NCI-H1694 treated with DMSO at 0.1 percent for 48 hours (cell line): ENCODE data around the gene C2orf68.
A peak's percentile ranks its signal among the peaks of the same experiment; 100 is the strongest.
"Not testable (repeated sequence)": the region's sequence is repeated elsewhere in the genome, so short reads cannot be mapped to it uniquely, and the experiment has no call there.

Experiments used
- DNase-seq: peaks from one replicate; lab custom pipeline; 2025; lab: John Stamatoyannopoulos, UW

C2orf68 gene

DNA sequence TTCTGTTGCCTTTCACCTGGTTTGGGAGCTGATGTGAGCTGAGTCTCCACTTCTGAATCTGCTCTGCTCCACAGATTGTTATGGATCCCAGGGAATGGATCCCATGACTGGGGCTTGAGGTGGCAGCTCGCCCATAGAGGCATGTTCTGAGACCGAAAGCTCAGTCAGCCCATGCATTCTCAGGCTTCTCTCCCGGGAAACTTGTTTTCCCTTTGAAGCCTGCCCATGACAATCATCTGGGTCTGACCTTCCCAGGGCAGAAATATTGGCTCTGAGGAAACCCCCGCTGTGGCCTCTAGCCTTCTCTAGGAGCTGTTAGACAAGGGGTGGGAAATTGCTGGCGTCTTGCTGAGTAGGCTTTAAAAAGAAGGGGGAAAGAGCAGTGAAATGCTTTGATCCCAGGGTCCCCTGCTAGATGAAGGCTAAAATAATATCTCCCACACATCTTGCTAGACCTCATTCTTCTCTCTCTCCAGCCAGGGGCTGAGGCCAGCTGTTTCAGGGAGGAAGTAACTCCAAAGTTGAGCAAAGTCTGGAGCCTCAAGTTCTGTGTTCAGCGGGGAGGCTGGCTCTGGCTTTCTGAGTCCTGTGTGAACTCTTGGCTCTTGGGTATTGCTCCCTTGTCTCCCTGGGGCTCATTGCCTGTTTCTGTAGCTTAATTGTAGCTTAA, 32.5 kb downstream of the C2orf68 start:
- no peak for DNase-seq

DNA sequence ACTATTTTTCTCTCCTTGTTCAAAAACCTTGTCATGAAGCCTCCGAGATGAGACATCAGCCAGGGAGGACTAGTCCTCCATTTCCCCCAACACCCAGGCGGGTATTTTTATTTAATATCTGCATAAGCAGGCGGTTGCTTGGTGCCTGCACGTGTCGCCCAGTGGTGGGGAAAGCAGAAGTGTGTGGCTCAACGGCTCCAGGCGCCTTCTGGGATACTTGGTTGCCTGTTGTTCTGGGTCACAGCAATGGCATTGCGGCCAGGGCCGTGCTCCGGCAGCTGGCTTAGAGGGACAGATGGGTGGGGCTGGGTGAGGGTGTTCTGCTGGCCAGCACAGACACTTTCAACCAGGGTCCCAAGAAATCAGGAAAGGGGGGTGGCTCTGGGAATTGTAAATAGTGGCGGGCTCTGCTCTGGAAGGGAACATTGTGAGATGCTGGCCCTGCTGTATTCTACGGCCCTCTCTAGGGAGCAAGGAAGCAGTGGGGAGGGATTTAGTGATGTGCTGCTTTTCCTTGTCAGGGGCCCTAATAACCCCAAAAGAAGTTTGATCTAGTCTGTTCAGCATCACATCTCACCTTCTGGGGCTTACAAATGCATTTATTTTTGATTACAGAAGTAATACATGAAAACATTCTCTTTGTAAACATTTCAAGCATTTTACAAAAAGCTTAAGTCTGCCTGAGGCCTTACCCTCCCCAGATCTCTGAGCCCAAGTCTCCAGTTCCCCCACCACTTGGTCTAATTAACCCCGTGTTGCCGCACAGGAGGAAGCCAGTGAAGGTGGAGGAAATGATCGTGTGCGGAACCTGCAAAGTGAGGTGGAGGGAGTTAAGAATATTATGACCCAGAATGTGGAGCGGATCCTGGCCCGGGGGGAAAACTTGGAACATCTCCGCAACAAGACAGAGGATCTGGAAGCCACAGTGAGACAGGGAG, 33.4 kb downstream of the C2orf68 start:
- DNase-seq, result no peak

DNA sequence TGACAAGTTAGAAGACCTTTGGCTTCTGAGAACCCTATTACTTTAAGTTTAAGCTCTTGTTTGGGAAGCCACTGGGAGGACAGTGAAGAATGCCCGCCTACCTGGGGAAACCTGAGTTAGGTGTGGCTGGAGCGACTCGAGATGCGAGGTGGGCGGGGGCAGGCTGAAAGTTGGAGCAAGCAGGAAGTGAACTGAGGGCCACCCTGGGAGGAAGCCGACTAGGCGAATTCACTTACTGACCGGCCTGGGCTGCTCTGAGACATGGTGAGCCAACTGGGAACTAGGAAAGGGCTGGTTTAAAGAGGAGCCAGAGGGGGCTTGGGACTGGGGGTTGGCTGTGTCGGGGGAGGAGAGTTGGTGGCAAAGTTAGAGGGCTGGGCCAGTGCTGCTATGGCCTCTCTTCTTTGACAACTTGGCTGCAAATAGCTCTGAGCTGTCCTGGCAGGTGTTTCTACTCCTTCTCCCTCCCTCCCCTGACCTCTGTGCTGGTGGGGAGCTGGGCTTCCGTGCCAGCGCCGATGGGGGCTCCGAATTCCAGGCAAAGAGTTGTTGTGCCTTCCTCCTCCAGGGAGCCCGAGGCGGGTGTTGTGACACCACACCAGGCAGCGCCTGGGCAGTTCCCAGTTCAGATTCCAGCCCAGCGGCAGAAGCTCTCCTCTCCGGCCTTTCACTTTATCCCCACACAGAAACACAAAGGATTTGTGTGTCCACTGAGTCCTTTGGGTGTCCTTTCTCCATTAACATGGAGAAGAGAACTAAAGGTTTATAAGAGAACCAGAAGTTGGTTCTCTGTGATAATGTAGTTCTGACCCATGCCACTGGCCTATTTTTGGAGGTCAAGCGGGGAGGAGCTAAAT, 34.3 kb downstream of the C2orf68 start, which contains the start of gene VAMP8:
Gene VAMP8 (plus strand): TSS at position 201 of the 857 bp plus-strand sequence. CDS start 61 bp downstream, at position 262.
- DNase-seq, result no peak

DNA sequence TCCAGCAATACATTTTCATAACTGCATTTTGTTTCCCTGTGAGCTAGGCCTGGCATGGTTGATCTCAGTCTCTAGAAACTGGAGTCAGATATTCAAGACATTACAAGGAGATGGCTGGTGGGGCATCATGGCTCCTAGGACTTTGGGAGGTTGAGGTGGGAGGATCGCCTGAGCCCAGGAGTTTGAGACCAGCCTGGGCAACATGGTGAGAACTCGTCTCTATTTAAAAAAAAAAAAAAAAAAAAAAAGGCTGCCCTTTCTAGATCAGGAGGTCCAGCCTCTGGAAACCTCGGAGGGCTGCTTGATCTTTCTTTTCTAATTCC, 34.8 kb downstream of the C2orf68 start:
- no peak for DNase-seq

DNA sequence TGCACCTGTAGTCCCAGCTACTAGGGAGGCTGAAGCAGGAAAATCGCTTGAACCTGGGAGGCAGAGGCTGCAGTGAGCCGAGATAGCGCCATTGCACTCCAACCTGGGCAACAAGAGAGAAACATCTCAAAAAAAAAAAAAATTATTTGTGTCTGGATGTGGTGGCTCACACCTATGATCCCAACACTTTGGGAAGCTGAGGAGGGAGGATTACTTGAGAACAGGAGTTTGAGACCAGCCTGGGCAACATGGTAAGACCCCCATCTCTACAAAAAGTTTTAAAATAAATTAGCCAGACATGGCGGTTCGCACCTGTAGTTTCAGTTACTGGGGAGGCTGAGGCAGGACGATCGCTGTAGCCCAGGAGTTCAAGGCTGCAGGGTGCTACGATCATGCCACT, 36.1 kb downstream of the C2orf68 start:
- no peak for DNase-seq

DNA sequence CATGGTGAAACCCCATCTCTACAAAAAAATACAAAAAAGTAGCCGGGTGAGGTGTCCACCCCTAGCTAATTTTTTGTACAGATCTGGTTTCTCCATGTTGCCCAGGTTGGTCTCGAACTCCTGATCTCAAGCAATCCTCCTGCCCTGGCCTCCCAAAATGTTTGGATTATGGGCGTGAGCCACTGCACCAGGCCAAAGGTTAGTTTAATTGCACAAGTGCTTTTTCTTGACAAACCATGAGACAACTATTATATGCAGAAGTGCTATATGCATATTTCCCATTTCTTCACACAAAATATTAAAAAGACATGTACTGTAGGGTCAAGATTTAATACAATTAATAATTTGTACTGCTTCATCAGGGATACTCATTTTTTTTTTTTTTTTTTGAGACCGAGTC, 45.6 kb downstream of the C2orf68 start:
- no peak for DNase-seq

DNA sequence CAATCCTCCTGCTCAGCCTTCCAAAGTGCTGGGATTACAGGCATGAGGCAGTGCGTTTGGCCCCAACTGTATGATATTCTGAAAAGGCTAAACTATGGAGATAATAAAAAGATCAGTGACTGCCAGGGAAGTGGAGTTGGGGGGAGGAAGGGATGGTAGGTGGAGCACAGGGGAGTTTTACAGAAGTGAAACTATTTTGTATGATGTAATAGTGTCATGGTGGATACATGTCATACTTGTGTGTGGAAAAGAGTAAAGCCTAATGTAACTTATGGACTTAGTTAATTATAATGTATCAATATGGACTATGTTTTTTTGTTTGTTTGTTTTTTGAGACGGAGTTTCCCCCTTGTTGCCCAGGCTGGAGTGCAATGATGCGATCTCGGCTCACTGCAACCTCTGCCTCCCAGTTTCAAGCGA, 47.7 kb downstream of the C2orf68 start:
- DNase-seq, result no peak

DNA sequence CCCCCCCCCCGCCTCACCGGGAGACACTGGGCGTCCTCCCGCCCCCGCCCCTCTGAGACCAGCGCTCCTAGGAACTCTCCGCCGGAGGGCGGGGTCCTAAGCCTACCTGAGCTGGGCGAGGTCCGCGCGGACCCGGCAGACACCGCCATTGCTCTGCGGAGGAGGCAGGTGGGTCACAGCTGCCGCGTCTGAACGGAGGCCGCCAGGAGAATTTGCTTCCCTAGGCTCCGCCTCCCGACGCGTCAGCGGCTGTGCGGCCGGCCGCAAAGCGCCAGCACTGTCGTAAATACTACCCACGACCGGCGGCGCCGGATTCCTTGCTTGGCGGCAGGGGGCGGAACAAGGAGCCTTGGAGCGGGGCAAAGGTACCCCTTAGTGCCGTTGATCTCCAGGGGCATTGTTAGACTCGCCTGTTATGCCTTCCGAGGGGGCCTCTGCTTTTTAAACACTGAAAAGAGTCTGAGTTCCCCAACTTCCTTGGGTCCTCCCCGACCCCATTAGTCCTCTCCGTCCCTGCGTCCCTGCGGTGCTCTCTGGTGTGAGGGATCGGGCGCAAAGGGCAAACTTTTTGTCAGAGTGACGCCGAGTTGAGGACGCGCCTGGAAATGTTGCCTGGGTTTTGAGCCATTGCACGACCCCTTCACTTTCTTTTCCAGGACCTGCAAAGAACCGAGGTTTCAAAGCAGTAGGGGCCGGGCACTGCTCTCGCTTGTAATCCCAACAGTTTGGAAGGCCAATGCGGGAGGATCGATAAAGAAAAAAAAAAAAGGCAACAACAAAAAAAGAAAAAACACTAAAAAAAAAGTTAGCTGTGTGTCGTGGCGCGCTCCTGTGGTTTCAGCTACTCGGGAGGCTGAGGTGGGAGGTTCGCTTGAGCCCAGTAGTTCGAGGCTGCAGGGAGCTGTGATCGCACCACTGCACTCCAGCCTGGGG, 50.3 kb downstream of the C2orf68 start, which contains the start of gene GGCX:
Gene GGCX (minus strand): TSS at position 214 of the 933 bp plus-strand sequence. CDS start 65 bp downstream, at position 149.
- peak; percentile 93 for DNase-seq

DNA sequence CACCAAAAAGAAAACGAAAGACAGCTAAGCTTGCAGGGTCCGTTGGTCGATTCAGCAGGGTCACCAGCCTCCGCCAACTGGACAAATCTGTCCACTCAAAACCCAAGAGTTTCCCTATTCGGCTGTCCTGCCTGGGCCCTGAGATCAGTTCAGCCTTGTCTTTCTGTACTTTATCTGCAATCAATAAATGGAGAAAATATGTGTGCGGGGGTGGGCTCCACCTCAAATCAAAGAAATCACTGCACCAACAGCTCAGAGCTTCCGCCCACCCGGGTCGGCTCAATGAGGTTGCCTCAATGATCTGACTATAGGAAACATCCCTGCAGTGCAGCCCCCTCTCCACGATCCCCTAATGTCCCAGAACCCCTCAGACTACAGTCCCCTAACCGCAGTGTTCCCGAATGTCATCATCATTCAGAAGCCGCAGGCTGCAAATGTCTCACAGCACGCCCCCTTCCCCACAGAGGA, 51.0 kb downstream of the C2orf68 start:
- DNase-seq, result no peak

DNA sequence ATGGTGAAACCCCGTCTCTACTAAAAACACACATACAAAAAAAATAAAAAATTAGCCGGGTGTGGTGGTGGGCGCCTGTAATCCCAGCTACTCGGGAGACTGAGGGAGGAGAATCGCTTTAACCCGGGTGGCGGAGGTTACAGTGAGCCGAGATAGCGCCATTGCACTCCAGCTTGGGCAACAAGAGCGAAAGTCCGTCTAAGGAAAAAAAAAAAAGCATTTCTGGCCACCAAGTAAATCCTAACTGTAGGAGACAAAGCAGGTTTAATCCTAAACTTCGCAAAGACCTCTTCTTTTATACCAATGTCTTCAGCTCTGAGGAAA, 51.5 kb downstream of the C2orf68 start:
- DNase-seq, result not testable (repeated sequence)

DNA sequence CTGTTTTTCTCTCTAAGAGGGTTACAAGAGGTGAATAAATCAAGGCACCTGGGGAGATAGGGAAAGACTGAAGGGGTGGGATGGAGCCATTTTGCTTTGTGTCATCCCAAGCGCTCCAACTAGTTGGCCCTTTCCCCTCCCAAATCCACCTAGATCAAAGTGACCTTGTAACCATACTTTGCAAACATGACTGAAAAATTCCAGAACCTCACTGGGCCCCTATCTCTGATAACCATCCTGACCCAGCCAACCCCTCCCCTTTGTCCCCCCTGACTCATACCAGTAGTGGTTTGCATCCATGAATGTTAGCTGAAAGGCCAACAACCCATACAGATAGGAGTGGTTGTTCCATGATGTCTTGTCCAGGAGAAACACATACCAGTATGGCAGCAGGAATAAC, 53.7 kb downstream of the C2orf68 start:
- no peak for DNase-seq

DNA sequence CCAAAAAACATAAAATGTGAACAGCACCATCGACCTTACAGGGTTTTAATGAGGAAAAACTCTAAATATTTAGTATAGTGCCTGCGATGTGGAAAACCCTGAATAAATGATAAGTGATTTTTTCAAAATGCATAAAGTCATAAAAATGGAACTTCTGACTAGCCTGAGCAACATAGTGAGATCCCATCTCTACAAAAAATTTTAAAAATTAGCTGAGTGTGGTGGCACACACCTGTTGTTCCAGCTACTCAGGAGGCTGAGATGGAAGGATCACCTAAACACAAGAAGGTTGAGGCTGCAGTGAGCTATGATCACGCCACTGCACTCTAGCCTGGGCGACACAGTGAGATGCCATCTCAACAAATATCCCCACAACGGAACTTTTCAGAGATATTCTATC, 54.7 kb downstream of the C2orf68 start:
- no peak for DNase-seq
